ENCODE results near the gene SANBR.

Gene SANBR

DNA sequence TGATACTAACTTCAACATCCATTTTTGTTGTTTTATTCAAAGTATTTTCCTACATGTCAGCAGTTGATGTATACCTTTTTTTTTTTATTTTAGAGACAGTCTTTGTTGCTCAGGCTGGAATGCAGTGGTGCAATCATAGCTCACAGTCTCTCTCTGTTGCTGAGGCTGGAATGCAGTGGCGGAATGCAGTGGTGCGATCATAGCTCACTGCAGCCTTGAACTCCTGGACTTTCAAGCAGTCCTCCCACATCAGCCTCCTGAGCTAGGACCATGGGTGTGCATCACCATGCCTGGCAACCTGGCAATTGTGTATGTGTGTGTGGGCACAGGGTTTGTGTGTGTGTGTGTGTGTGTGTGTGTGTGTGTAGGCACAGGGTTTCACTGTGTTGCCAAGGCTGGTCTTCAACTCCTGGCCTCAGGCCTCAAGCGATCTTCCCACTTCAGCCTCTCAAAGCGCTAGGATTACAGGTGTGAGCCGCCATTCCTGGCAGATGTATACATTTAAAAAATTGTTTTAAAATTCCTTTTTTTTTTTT is 24.8 kb downstream of the SANBR start:
- DNase-seq (ENCODE audit: low read depth), result no peak

DNA sequence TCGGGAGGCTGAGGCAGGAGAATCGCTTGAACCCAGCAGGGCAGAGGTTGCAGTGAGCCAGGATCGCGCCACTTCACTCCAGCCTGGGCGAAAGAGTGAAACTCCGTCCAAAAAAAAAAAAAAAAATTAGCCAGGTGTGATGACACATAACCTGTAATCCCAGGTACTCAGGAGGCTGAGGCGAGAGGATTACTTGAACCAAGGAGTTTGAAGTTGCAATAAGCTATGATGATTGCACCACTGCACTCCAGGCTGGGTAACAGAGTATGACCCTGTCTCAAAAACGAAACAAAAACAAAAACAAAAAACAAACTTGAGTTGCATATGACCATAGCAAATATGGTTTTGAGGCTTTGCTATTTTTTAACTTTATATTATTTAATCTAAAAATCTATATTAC is 25.8 kb downstream of the SANBR start:
- no peak for DNase-seq (ENCODE audit: low read depth)

DNA sequence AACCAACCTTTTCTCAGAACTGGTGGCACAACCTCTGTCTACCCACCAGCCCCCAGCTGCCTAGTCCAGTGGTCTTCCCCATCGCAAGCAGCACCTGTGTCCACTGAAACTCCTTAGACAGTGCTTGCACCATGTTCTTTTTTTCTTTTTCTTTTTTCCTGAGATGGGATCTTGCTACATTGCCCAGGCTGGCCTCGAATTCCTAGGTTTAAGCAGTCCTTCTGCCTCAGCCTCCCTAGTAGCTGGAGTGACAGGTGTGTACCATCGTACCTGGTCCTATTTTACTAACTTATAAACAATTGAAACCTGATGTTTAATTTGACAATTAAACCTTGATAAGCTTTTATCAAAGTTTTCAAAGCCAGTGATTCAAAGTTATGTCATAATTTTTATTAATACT is 30.8 kb downstream of the SANBR start:
- no peak for DNase-seq (ENCODE audit: low read depth)

DNA sequence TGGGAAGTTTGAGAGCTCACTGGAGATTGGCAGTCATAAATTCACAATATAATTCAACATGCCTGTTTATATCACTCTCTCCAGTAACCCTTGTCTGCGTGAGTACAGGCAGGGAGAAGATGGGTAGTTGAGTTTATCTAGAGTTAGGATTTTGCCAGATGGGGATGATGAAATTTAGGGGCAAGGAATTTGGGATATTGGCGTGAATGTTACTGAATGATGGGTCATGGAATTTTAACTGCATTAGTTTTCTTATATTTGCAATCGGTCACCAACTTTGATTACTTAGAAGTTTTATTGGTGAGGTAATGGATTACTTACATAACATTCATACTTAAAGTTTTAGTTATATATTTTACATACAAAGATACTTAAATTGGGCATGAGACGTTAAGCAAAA is 35.1 kb downstream of the SANBR start:
- DNase-seq (ENCODE audit: low read depth), result no peak

DNA sequence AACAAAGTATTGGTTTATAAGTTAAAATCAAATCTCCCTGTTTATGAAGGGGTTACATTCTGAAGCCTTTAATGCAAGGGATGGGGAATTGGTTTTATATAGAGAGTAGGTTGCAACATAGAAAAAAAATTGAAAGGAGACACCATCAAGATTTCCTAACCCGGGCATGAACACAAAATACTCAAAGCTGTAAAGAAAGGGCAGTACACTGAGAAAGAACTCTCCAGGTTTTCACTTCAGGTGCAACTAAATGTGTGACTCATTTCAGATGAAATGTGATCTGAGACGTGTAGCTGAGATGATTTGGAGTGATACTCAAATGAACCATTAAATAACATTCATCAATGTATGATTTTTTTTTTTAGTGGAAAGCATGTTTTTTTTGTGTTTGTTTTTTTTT is 43.6 kb downstream of the SANBR start:
- no peak for DNase-seq (ENCODE audit: low read depth)

DNA sequence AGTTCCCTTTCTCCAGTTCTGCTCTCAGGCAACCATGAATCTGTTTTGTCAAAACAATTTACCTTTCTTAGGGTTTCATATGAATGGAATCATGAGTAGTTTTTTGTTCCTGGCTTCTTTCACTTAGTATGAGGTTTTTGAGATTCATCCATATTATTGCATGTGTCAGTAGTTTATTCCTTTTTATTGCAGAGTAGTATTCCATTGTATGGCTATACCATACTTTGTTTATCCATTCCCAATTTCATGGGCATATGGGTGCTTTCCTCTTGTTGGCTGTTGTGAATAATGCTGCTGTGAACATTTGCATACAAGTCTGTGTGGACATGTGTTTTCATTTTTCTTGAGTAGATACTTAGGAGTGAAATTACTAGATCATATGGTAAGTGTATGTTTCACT is 46.0 kb downstream of the SANBR start:
- no peak for DNase-seq (ENCODE audit: low read depth)

DNA sequence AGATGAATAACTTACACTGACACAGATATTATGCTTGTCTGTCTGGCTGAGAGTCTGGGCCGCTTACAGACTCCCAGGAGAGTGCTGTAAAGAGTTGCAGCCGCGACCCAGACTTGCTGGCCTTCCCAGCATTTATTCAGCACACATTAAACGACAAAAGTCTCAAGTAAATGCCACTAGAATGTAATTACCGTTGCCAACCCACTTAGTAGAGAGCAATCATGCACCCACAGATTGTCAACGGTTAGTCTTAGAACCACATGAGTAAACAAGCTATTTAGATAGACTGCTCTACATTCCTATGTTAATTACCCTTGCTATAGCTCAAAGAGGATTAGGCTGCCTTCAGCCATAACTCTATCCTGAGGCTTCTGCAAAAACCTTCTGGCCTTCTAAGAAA is 48.5 kb downstream of the SANBR start:
- DNase-seq (ENCODE audit: low read depth), result no peak

Data from activated T-cell treated with anti-CD3 and anti-CD28 coated beads for 24 hours (primary cell).